ENCODE measurements around the gene PATZ1. TPM values are rescaled to one million over a fixed set of nuclear protein-coding genes. Genes with fewer than 3 reads are reported as not detected.

The PATZ1 gene
- total and polyA plus RNA-seq, 12 donors, result 6.6 to 16.9 (median 13.3) TPM

- WGBS, 2 donors, result 77 to 83% methylated on average over 5 of the region's 5 CpGs
- no peak for TF ChIP-seq CTCF (IDR thresholded peaks at IDR 0.05)
- peaks cover 0 to 97% (median 32%) of the 10 kb centered on the region in 9 donors for H3K36me3 ChIP-seq
Observed at GRCh38 chr22:31337178-31337577, 9.0 kb downstream of the PATZ1 start.

GRCh38 chr22:31334329-31334728 lies 11.8 kb downstream of the PATZ1 start:
- no peaks in the 10 kb centered on the region for H3K9me3 ChIP-seq
- no peak overlapping the region for H3K4me3 ChIP-seq
- no peak for ATAC-seq
- intact Hi-C loops (cut with DNase I), result no loop called here
- WGBS, 2 donors, result 92 to 93% methylated on average over 5 of the region's 5 CpGs
- no peak for TF ChIP-seq CTCF (IDR thresholded peaks at IDR 0.05)
- H3K36me3 ChIP-seq, result peaks cover 0 to 97% (median 48%) of the 10 kb centered on the region in 9 donors
- no peaks in the 10 kb centered on the region for H3K27me3 ChIP-seq
- DNase-seq, result no peak
- H3K27ac ChIP-seq, result no peak overlapping the region
- peaks cover 0 to 16% (median 4%) of the 10 kb centered on the region in 9 donors for H3K4me1 ChIP-seq

More at GRCh38 chr22:31337178-31337577, 9.0 kb downstream of the PATZ1 start:
- no peak for DNase-seq
- peak in 1 of 8 donors; percentile 5 for ATAC-seq
- H3K4me3 ChIP-seq, result no peak overlapping the region
- no peaks in the 10 kb centered on the region for H3K9me3 ChIP-seq
- peaks cover 0 to 38% (median 5%) of the 10 kb centered on the region in 9 donors for H3K4me1 ChIP-seq
- no peak overlapping the region for H3K27ac ChIP-seq
- no peaks in the 10 kb centered on the region for H3K27me3 ChIP-seq
- intact Hi-C loops (cut with DNase I), result no loop called here

- H3K36me3 ChIP-seq, result peaks cover 0 to 98% (median 54%) of the 10 kb centered on the region in 9 donors
- DNase-seq, result no peak
Observed at GRCh38 chr22:31333641-31334040, 12.5 kb downstream of the PATZ1 start.

GRCh38 chr22:31332886-31333285 lies 13.3 kb downstream of the PATZ1 start:
- WGBS, 2 donors, result 81 to 85% methylated on average over 1 of the region's 1 CpG
- no peak overlapping the region for H3K27ac ChIP-seq
- no peak for TF ChIP-seq CTCF (IDR thresholded peaks at IDR 0.05)
- H3K36me3 ChIP-seq, result peaks cover 0 to 98% (median 49%) of the 10 kb centered on the region in 9 donors
- ATAC-seq (no peak), DNase-seq (no peak)
- no peaks in the 10 kb centered on the region for H3K27me3 ChIP-seq
- peaks cover 0 to 15% (median 0%) of the 10 kb centered on the region in 9 donors for H3K4me1 ChIP-seq
- H3K4me3 ChIP-seq, result no peak overlapping the region
- intact Hi-C loops (cut with DNase I), result no loop called here
- no peaks in the 10 kb centered on the region for H3K9me3 ChIP-seq

More at GRCh38 chr22:31333641-31334040, 12.5 kb downstream of the PATZ1 start:
- Histone ChIP-seq H3K9me3 (no peaks in the 10 kb centered on the region), H3K27me3 (no peaks in the 10 kb centered on the region), H3K4me1 (peaks cover 0 to 15% (median 0%) of the 10 kb centered on the region in 9 donors), H3K27ac (no peak overlapping the region), H3K4me3 (no peak overlapping the region)
- ATAC-seq, result peak in 1 of 8 donors; percentile 26
- intact Hi-C loops (cut with DNase I), result no loop called here
- 84 to 90% methylated on average over 2 of the region's 2 CpGs for WGBS, 2 donors
- TF ChIP-seq CTCF (IDR thresholded peaks at IDR 0.05), result no peak
